Calu3 (cell line): ENCODE data around the gene OSBPL3. TPM values are rescaled to one million over a fixed set of nuclear protein-coding genes. Genes with fewer than 3 reads are reported as not detected.

Experiments
- BruUV-seq: library from RNA; stranded (reverse); fragments of 400-500 nt; replicated peaks from 2 replicates; lab custom pipeline; 2021; lab: Mats Ljungman, UMichigan
- CTCF ChIA-PET: fragments of 300-600 bp; sonication (Branson Sonifier 250); formaldehyde crosslinking; loops from one replicate; lab custom pipeline; 2022; ENCODE audit warnings: antibody characterized with exemption; lab: Charles Lee
- DNase-seq: peaks from one replicate; pipeline ENCODE4 v3.0.0; 2022
- H3K27ac Mint-ChIP-seq: one replicate; pipeline ENCODE4 v1.8.0; 2022; ENCODE audit warnings: mixed read lengths; ENCODE audit not compliant: unreplicated experiment
- H3K27me3 Mint-ChIP-seq: one replicate; pipeline ENCODE4 v1.8.0; 2022; ENCODE audit warnings: mixed read lengths; ENCODE audit not compliant: unreplicated experiment
- H3K36me3 Mint-ChIP-seq: one replicate; pipeline ENCODE4 v1.8.0; 2022; ENCODE audit warnings: mild to moderate bottlenecking, moderate library complexity, mixed read lengths; ENCODE audit not compliant: insufficient read depth, unreplicated experiment
- H3K4me1 Mint-ChIP-seq: one replicate; pipeline ENCODE4 v1.8.0; 2022; ENCODE audit warnings: mild to moderate bottlenecking, low read depth, mixed read lengths; ENCODE audit not compliant: unreplicated experiment
- H3K4me3 Mint-ChIP-seq: one replicate; pipeline ENCODE4 v1.8.0; 2022; ENCODE audit warnings: mild to moderate bottlenecking, low read depth, moderate library complexity, mixed read lengths; ENCODE audit not compliant: unreplicated experiment
- H3K9me3 Mint-ChIP-seq: one replicate; pipeline ENCODE4 v1.8.0; 2022; ENCODE audit warnings: low read depth, mixed read lengths; ENCODE audit not compliant: unreplicated experiment
- intact Hi-C: fragments of 100-400 bp; cut with micrococcal nuclease; formaldehyde crosslinking; loops from one replicate; pipeline ENCODE4 v1.10.0; 2022; ENCODE audit not compliant: unreplicated experiment
- total RNA-seq: library from RNA; stranded (reverse); gene quantifications from 2 replicates; pipeline ENCODE4 v1.2.3, GENCODE V29; 2022
- TF ChIP-seq, protein P1 (sequence below): fragments of 200-600 bp; IDR thresholded peaks from one replicate; pipeline ENCODE4 v1.8.0; 2022; ENCODE audit warnings: antibody characterized with exemption; ENCODE audit not compliant: unreplicated experiment

OSBPL3 gene
- total RNA-seq, 1 experiment from 2014 or later, result 136 TPM

DNA sequence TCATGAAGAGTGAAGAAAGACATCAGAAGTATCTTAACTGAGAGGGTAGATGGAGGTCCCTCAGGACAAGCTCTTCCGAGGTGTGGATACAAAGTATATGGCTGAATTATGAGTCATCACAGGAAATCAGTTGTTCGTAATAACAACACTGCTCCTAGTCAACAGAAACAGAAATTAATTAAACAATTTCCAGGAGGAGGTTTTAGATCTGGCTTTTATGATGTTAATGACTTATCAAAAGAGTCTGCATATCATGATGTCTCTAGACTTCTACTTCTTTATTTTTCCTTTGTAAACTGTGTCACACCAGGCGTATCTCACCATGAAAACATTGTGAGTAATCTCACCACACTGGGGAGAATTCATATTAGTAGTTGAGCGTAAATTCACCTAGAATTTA lies 31.2 kb downstream of the OSBPL3 start:
- Mint-ChIP-seq H3K27ac (no peak overlapping the region), H3K4me1 (peaks cover 70% of the 10 kb centered on the region), H3K4me3 (no peak overlapping the region), H3K27me3 (no peaks in the 10 kb centered on the region), H3K36me3 (peaks cover 4% of the 10 kb centered on the region), H3K9me3 (no peaks in the 10 kb centered on the region)
- CTCF ChIA-PET, result interaction anchor here (0.6 to 1.5 kb wide), 3 partner anchors 61 to 148 kb away, joined by 3 read pairs; no protein-coding TSS in a partner anchor
- intact Hi-C loops, result no loop called here
- TF ChIP-seq, protein P1, sequence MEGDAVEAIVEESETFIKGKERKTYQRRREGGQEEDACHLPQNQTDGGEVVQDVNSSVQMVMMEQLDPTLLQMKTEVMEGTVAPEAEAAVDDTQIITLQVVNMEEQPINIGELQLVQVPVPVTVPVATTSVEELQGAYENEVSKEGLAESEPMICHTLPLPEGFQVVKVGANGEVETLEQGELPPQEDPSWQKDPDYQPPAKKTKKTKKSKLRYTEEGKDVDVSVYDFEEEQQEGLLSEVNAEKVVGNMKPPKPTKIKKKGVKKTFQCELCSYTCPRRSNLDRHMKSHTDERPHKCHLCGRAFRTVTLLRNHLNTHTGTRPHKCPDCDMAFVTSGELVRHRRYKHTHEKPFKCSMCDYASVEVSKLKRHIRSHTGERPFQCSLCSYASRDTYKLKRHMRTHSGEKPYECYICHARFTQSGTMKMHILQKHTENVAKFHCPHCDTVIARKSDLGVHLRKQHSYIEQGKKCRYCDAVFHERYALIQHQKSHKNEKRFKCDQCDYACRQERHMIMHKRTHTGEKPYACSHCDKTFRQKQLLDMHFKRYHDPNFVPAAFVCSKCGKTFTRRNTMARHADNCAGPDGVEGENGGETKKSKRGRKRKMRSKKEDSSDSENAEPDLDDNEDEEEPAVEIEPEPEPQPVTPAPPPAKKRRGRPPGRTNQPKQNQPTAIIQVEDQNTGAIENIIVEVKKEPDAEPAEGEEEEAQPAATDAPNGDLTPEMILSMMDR, result no peak
- no TSS peak for BruUV-seq
- no peak for DNase-seq

DNA sequence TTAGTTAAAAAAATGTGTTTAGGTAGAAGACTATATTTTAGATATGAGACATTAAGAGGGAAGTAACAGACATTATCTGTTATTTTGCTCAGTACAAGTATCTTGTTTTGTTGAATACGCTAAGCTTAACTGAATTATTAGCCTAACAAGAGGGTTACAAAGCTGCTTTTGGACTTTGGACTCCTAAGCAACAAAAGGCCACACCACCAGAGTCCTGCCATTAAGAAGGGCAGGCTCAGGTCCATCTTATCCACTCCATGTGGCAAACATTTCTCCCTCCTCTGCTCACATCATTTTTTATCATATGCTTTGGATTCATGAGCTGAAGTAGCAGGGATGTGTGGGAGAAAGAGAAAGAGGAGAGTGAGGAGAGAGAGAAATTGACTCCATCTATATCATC lies 33.5 kb downstream of the OSBPL3 start:
- no peaks in the 10 kb centered on the region for H3K9me3 Mint-ChIP-seq
- no TSS peak for BruUV-seq
- H3K27me3 Mint-ChIP-seq, result no peaks in the 10 kb centered on the region
- no peak overlapping the region for H3K4me3 Mint-ChIP-seq
- no peak for DNase-seq
- CTCF ChIA-PET, result interaction anchor here (1.1 kb wide), 1 partner anchor 124 kb away, joined by 3 read pairs; no protein-coding TSS in a partner anchor
- peaks cover 4% of the 10 kb centered on the region for H3K36me3 Mint-ChIP-seq
- H3K27ac Mint-ChIP-seq, result no peak overlapping the region
- peaks cover 67% of the 10 kb centered on the region for H3K4me1 Mint-ChIP-seq
- intact Hi-C loops, result no loop called here
- TF ChIP-seq, protein P1, result no peak

DNA sequence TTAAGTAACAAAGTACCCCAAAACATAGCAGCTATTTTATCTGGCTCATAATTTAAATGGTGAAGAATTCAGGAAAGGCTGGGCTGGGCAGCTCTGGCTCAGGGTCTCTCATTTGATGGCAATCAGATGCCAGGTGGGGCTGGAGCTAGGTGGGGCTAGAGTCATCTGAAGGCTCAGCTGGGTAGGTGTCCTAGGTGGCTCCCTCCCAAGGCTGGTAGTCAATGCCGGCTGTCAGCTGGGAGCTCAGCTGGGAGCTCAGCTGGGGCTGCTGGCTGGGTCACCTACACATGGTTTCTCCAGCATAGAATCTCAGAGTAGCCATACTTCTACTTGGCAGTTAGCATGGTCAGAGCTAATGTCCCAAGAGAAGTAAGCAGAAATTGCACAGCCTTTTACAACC lies 34.1 kb downstream of the OSBPL3 start:
- no TSS peak for BruUV-seq
- H3K4me3 Mint-ChIP-seq, result no peak overlapping the region
- no peak for DNase-seq
- H3K4me1 Mint-ChIP-seq, result peaks cover 66% of the 10 kb centered on the region
- TF ChIP-seq, protein P1, result no peak
- no peaks in the 10 kb centered on the region for H3K9me3 Mint-ChIP-seq
- CTCF ChIA-PET, result interaction anchor here (1.1 kb wide), 1 partner anchor 124 kb away, joined by 3 read pairs; no protein-coding TSS in a partner anchor
- H3K27ac Mint-ChIP-seq, result no peak overlapping the region
- H3K36me3 Mint-ChIP-seq, result peaks cover 4% of the 10 kb centered on the region
- intact Hi-C loops, result no loop called here
- H3K27me3 Mint-ChIP-seq, result no peaks in the 10 kb centered on the region

DNA sequence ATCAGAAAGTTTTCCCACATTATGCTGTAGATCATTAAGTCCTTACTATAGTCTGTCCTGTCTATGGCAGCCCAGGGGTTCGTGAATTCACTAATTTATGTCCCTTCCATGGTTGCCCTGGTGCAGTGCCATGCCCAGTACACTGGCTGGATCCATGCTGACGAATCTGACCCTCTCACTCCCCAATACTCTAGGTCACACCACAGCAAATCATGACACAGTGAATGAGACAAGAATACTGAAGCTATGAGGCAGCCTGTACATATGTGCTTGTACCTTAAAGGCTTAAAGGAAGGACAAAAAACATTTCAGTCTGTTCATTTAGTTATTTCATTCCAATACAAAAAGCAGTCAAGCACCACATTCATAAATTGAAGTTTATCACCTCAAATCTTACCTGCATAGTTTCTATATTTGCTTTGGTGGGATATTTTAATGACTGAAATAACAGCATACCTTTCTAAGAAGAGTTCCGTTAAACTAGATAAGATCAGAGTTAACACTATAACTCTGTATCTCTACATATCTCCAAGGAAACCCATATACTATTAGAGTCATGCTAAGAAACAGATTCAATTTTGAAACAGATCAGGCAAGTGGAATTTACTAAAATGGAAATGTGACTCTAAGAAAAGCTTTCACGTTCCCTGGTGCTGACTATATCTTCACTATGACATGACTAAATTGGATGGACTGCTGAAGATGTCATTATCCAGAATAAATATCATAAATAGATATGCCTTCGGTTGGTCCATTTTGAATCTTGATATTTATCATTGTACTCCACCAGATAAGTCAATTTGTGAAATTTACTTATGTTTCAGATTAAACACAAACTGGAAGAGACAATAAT lies 36.7 kb downstream of the OSBPL3 start:
- BruUV-seq, result no TSS peak

More for the DNA sequence above, 36.7 kb downstream of the OSBPL3 start:
- no peaks in the 10 kb centered on the region for H3K36me3 Mint-ChIP-seq
- DNase-seq, result no peak
- no peaks in the 10 kb centered on the region for H3K27me3 Mint-ChIP-seq
- intact Hi-C loops, result no loop called here
- CTCF ChIA-PET, result no interaction called here
- TF ChIP-seq, protein P1, result no peak
- H3K4me1 Mint-ChIP-seq, result peaks cover 62% of the 10 kb centered on the region
- no peak overlapping the region for H3K27ac Mint-ChIP-seq
- H3K4me3 Mint-ChIP-seq, result no peak overlapping the region
- H3K9me3 Mint-ChIP-seq, result peaks cover 2% of the 10 kb centered on the region
